Ramos (cell line): Measurements from ENCODE around the gene SRSF1.

Source experiments
- in situ Hi-C: fragments of 300-500 bp; cut with MboI; formaldehyde crosslinking; loops from one replicate; pipeline ENCODE4 v1.14.3; 2022; ENCODE audit warnings: low sequenced_read_pairs; ENCODE audit not compliant: unreplicated experiment

The SRSF1 gene

GRCh38 chr17:58019521-58019920 is 12.5 kb upstream of the SRSF1 start:
- in situ Hi-C loops, result no loop called here

- in situ Hi-C loops, result no loop called here
These were observed 12.0 kb upstream of the SRSF1 start for GRCh38 chr17:58019039-58019438.

GRCh38 chr17:58010067-58010799 is 3.2 kb upstream of the SRSF1 start:
- in situ Hi-C loops, result no loop called here

GRCh38 chr17:58007781-58008706 is 998 bp upstream of the SRSF1 start:
- in situ Hi-C loops, result no loop called here

GRCh38 chr17:58006560-58006923 is 504 bp downstream of the SRSF1 start:
- in situ Hi-C loops, result no loop called here

- in situ Hi-C loops, result no loop called here
These were observed 1.1 kb downstream of the SRSF1 start for GRCh38 chr17:58005728-58006559.

GRCh38 chr17:58005031-58005727 is 1.9 kb downstream of the SRSF1 start:
- in situ Hi-C loops, result no loop called here

- in situ Hi-C loops, result no loop called here
These were observed 3.0 kb downstream of the SRSF1 start for GRCh38 chr17:58004060-58004459.

- in situ Hi-C loops, result no loop called here
These were observed 4.1 kb downstream of the SRSF1 start for GRCh38 chr17:58002973-58003372.

GRCh38 chr17:58002154-58002948 is 4.7 kb downstream of the SRSF1 start:
- in situ Hi-C loops, result no loop called here

GRCh38 chr17:58001461-58002124 is 5.5 kb downstream of the SRSF1 start:
- in situ Hi-C loops, result no loop called here

GRCh38 chr17:57999496-58000017 is 7.5 kb downstream of the SRSF1 start:
- in situ Hi-C loops, result loop anchor here (5.0 to 10.0 kb wide), 2 partner anchors 105 to 142 kb away; no protein-coding TSS in a partner anchor

GRCh38 chr17:57999010-57999495 is 8.0 kb downstream of the SRSF1 start:
- in situ Hi-C loops, result loop anchor here (5.0 to 10.0 kb wide), 2 partner anchors 104 to 142 kb away; no protein-coding TSS in a partner anchor

GRCh38 chr17:57997085-57997809 is 9.8 kb downstream of the SRSF1 start:
- in situ Hi-C loops, result loop anchor here (5.0 to 10.0 kb wide), 2 partner anchors 102 to 140 kb away; no protein-coding TSS in a partner anchor

GRCh38 chr17:57995076-57995956 is 11.7 kb downstream of the SRSF1 start:
- in situ Hi-C loops, result loop anchor here (5.0 to 10.0 kb wide), 2 partner anchors 101 to 138 kb away; no protein-coding TSS in a partner anchor

- in situ Hi-C loops, result loop anchor here (10.0 kb wide), 1 partner anchor 100 kb away; no protein-coding TSS in a partner anchor
These were observed 12.6 kb downstream of the SRSF1 start for GRCh38 chr17:57994436-57994835.
